Activated CD8-positive, alpha-beta T cell treated with anti-CD3 and anti-CD28 coated beads for 36 hours (primary cell): ENCODE results near the gene CD300LF. TPM values are rescaled to one million over a fixed set of nuclear protein-coding genes. Genes with fewer than 3 reads are reported as not detected.
A peak's percentile ranks its signal among the peaks of the same experiment; 100 is the strongest.

Experiments used
- ATAC-seq: fragments of 200-7000 bp; cut with Tn5 transposase; one replicate; pipeline ENCODE4 v1.10.0; 2021; ENCODE audit warnings: mild to moderate bottlenecking, moderate library complexity
- CTCF ChIA-PET: fragments of 350-600 bp; sonication (Branson Sonifier 250); formaldehyde crosslinking; loops from one replicate; lab custom pipeline; 2021; ENCODE audit warnings: antibody characterized with exemption; lab: Charles Lee
- POLR2A ChIA-PET: fragments of 350-600 bp; sonication (Branson Sonifier 250); formaldehyde crosslinking; loops from one replicate; lab custom pipeline; 2021; ENCODE audit warnings: antibody characterized with exemption; lab: Charles Lee
- DNase-seq: peaks from one replicate; pipeline ENCODE4 v3.0.0-alpha.2; 2020
- H3K27ac Mint-ChIP-seq: one replicate; pipeline ENCODE4 v1.8.0; 2021; ENCODE audit warnings: mild to moderate bottlenecking, mixed read lengths
- H3K27me3 Mint-ChIP-seq: one replicate; pipeline ENCODE4 v1.8.0; 2021; ENCODE audit warnings: mixed read lengths
- H3K36me3 Mint-ChIP-seq: one replicate; pipeline ENCODE4 v1.8.0; 2021; ENCODE audit warnings: low read depth, mixed read lengths
- H3K4me1 Mint-ChIP-seq: one replicate; pipeline ENCODE4 v1.8.0; 2021; ENCODE audit warnings: low read depth, mixed read lengths
- H3K4me3 Mint-ChIP-seq: one replicate; pipeline ENCODE4 v1.8.0; 2021; ENCODE audit warnings: mild to moderate bottlenecking, moderate library complexity, mixed read lengths
- H3K9me3 Mint-ChIP-seq: one replicate; pipeline ENCODE4 v1.8.0; 2021; ENCODE audit warnings: mixed read lengths
- CTCF ChIP-seq: fragments of 200-600 bp; IDR thresholded peaks from one replicate; pipeline ENCODE4 v1.8.0; 2022; ENCODE audit warnings: antibody characterized with exemption, mild to moderate bottlenecking
- intact Hi-C: fragments of 100-400 bp; cut with micrococcal nuclease; formaldehyde crosslinking; loops from one replicate; pipeline ENCODE4 v1.10.0; 2022
- total RNA-seq, 2 experiments: library from RNA; stranded (reverse); gene quantifications; one replicate each; pipeline ENCODE4 v1.2.3, GENCODE V29; 2021

Gene CD300LF
- total RNA-seq, 2 experiments from 2014 or later, result not detected

GRCh38 chr17:74750327-74751069, 37.8 kb upstream of the CD300LF start:
- H3K27ac Mint-ChIP-seq, result peak overlapping the region; percentile 86
- peaks cover 49% of the 10 kb centered on the region for H3K4me1 Mint-ChIP-seq
- peak overlapping the region; percentile 85 for H3K4me3 Mint-ChIP-seq
- ChIA-PET CTCF (interaction anchor here (1.0 to 7.9 kb wide), 10 partner anchors 7 to 93 kb away, joined by 3 to 98 read pairs (median 16); partner anchors contain the start of genes NAT9 and RAB37), POLR2A (interaction anchor here (0.5 to 5.5 kb wide), 13 partner anchors 9 to 42 kb away, joined by 3 to 35 read pairs (median 6); partner anchors contain the start of gene RAB37)
- peaks cover 50% of the 10 kb centered on the region for H3K36me3 Mint-ChIP-seq
- intact Hi-C loops, result no loop called here
- DNase-seq, result peak; percentile 47
- H3K9me3 Mint-ChIP-seq, result no peaks in the 10 kb centered on the region
- ATAC-seq, result no peak
- TF ChIP-seq CTCF, result no peak
- H3K27me3 Mint-ChIP-seq, result no peaks in the 10 kb centered on the region

- ChIA-PET CTCF (interaction anchor here (1.0 to 7.9 kb wide), 11 partner anchors 8 to 115 kb away, joined by 3 to 98 read pairs (median 10); partner anchors contain the start of genes NAT9 and RAB37), POLR2A (interaction anchor here (0.5 to 5.5 kb wide), 13 partner anchors 8 to 123 kb away, joined by 3 to 35 read pairs (median 5); partner anchors contain the start of genes FDXR and RAB37)
- intact Hi-C loops, result no loop called here
- ATAC-seq (no peak), DNase-seq (no peak)
- Mint-ChIP-seq H3K36me3 (peaks cover 46% of the 10 kb centered on the region), H3K4me3 (peak overlapping the region; percentile 85), H3K27me3 (no peaks in the 10 kb centered on the region), H3K9me3 (no peaks in the 10 kb centered on the region), H3K4me1 (peaks cover 44% of the 10 kb centered on the region), H3K27ac (peak overlapping the region; percentile 86)
- TF ChIP-seq CTCF, result no peak
Measured at GRCh38 chr17:74750039-74750326, 37.3 kb upstream of the CD300LF start.

- TF ChIP-seq CTCF, result no peak
- peaks cover 45% of the 10 kb centered on the region for H3K4me1 Mint-ChIP-seq
- DNase-seq (peak; percentile 78), ATAC-seq (peak; percentile 6)
- peak overlapping the region; percentile 85 for H3K4me3 Mint-ChIP-seq
- no peaks in the 10 kb centered on the region for H3K9me3 Mint-ChIP-seq
- CTCF ChIA-PET, result interaction anchor here (1.0 to 7.9 kb wide), 11 partner anchors 8 to 116 kb away, joined by 3 to 98 read pairs (median 10); partner anchors contain the start of genes NAT9 and RAB37
- peak overlapping the region; percentile 86 for H3K27ac Mint-ChIP-seq
- intact Hi-C loops, result no loop called here
- POLR2A ChIA-PET, result interaction anchor here (0.9 to 5.5 kb wide), 13 partner anchors 10 to 124 kb away, joined by 3 to 35 read pairs (median 6); partner anchors contain the start of genes FDXR, NAT9 and RAB37
- no peaks in the 10 kb centered on the region for H3K27me3 Mint-ChIP-seq
- peaks cover 41% of the 10 kb centered on the region for H3K36me3 Mint-ChIP-seq
Measured at GRCh38 chr17:74749279-74750038, 36.7 kb upstream of the CD300LF start.

- intact Hi-C loops, result no loop called here
- H3K27me3 Mint-ChIP-seq, result no peaks in the 10 kb centered on the region
- peak; percentile 94 for DNase-seq
- peaks cover 3% of the 10 kb centered on the region for H3K9me3 Mint-ChIP-seq
- ATAC-seq, result peak; percentile 89
- POLR2A ChIA-PET, result interaction anchor here (1.2 to 5.5 kb wide), 9 partner anchors 11 to 125 kb away, joined by 3 to 35 read pairs (median 8); partner anchors contain the start of genes FDXR, NAT9 and RAB37
- CTCF ChIA-PET, result interaction anchor here (1.2 to 7.9 kb wide), 8 partner anchors 9 to 116 kb away, joined by 5 to 98 read pairs (median 16); partner anchors contain the start of gene NAT9
- peaks cover 49% of the 10 kb centered on the region for H3K4me1 Mint-ChIP-seq
- H3K27ac Mint-ChIP-seq, result peak within 1 kb of the TSS; percentile 86
- peaks cover 38% of the 10 kb centered on the region for H3K36me3 Mint-ChIP-seq
- H3K4me3 Mint-ChIP-seq, result peak within 1 kb of the TSS; percentile 85
- TF ChIP-seq CTCF, result peak; percentile 30
Measured at GRCh38 chr17:74748529-74749278, 36.0 kb upstream of the CD300LF start, which contains the start of gene NHERF1. TSS of gene NHERF1 (plus strand) at chr17:74748628. CDS start at chr17:74748847, 219 bp downstream.
